ENCODE data around the gene AOX1.

Gene AOX1

GRCh38 chr2:200664770-200665494 lies 79.1 kb downstream of the AOX1 start:
- TF ChIP-seq CTCF (IDR thresholded peaks at IDR 0.05), result no peak

GRCh38 chr2:200665626-200666453 lies 80.0 kb downstream of the AOX1 start:
- no peak for TF ChIP-seq CTCF (IDR thresholded peaks at IDR 0.05)

- TF ChIP-seq CTCF (IDR thresholded peaks at IDR 0.05), result no peak
Observed at GRCh38 chr2:200667413-200667812, 81.6 kb downstream of the AOX1 start.

DNA sequence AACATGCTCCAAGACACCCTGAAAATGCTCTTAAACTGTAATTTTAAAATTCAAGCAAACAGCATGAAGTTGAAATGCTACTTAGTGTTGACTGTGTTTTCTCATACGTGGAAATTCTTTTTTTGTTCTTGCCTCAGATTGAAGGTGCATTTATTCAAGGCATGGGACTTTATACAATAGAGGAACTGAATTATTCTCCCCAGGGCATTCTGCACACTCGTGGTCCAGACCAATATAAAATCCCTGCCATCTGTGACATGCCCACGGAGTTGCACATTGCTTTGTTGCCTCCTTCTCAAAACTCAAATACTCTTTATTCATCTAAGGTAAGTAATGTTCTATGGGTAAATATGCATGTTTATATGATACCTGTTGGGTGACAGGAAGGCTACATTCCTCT lies 82.7 kb downstream of the AOX1 start:
- no peak for TF ChIP-seq CTCF (IDR thresholded peaks at IDR 0.05)

GRCh38 chr2:200669308-200669707 lies 83.5 kb downstream of the AOX1 start:
- no peak for TF ChIP-seq CTCF (IDR thresholded peaks at IDR 0.05)

DNA sequence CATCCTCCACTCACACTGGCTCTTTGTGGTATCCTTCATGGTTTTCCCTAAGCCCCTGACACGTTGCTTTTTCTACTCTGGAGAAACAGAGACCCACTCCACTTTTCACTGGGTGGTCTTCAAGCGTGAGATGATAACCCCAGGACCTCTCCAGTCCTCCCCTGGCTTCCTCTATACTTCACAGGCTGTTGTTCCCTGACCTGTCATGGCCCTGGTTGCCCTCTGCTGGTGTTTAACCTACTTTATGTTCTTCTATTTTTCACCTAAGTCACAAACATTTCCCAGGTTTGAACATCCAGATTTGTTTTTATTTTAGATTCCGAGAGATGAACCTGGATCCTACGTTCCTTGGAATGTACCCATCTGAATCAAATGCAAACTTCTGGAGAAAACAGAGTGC lies 84.5 kb downstream of the AOX1 start:
- no peak for TF ChIP-seq CTCF (IDR thresholded peaks at IDR 0.05)

DNA sequence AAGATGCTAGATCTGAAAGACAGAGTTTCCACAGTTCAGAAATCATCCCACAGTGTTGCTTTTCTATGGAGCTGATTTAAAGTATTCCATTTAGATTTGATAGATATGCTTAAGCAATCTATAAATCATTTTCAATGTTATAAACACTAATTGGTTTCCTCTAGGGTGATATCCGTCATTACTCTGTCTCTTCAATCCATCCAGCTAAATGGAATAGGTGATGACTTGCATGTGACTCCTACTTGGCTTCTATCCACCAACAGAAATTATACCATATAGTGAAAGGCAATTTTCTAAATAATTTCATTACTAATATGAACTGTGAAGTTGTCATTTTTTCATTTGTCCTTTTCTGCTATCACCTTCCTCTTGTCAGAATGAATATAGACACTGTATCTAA lies 84.9 kb downstream of the AOX1 start:
- no peak for TF ChIP-seq CTCF (IDR thresholded peaks at IDR 0.05)
